ENCODE results near the gene SP1. TPM values are rescaled to one million over a fixed set of nuclear protein-coding genes. Genes with fewer than 3 reads are reported as not detected.
A peak's percentile ranks its signal among the peaks of the same experiment; 100 is the strongest.

SP1 gene
- total and polyA plus RNA-seq, 9 of the 15 experiments (the other 6 are each of a cell fraction or from before 2014, with no cell fraction given), result 8.0 to 65.5 (median 41.6) TPM

- TF ChIP-seq ZNF407 (IDR thresholded peaks at IDR 0.05; ENCODE audit: low read depth), result no peak
- no peak for TF ChIP-seq BRF2 (IDR thresholded peaks at IDR 0.05; ENCODE audit: borderline replicate concordance, insufficient read depth, insufficient read length)
- no peak for TF ChIP-seq TAF15 (IDR thresholded peaks at IDR 0.05; ENCODE audit: low read depth, low read length)
- TF ChIP-seq TBL1XR1 (IDR thresholded peaks at IDR 0.05; ENCODE audit: low read length in 2 of 2), result no peak
- TF ChIP-seq SMARCA4 (IDR thresholded peaks at IDR 0.05), result 0 out of 2 replicates have a peak, but pooled peaks have one; percentile 13
- TF ChIP-seq PKNOX1 (IDR thresholded peaks at IDR 0.05), result no peak
- no peak for TF ChIP-seq ZNF354B (CRISPR knock-in tag; IDR thresholded peaks at IDR 0.05)
- TF ChIP-seq HMGXB4 (CRISPR knock-in tag; IDR thresholded peaks at IDR 0.05), result no peak
- TF ChIP-seq SP1 (CRISPR knock-in tag; IDR thresholded peaks at IDR 0.05), result peak; percentile 75
- TF ChIP-seq GMEB1 (CRISPR knock-in tag; IDR thresholded peaks at IDR 0.05), result no peak
- no peak for TF ChIP-seq MXI1 (IDR thresholded peaks at IDR 0.05; ENCODE audit: low read depth, low read length)
- 0 out of 2 replicates have a peak, but pooled peaks have one; percentile 18 for TF ChIP-seq LCOR (CRISPR knock-in tag; IDR thresholded peaks at IDR 0.05)
- TF ChIP-seq RBM15 (IDR thresholded peaks at IDR 0.05; ENCODE audit: insufficient read depth, low read length), result no peak
Measured at GRCh38 chr12:53344824-53345485, 35.0 kb upstream of the SP1 start (continued).
